IMR-90 (cell line): ENCODE data around the gene CD19. TPM values are rescaled to one million over a fixed set of nuclear protein-coding genes. Genes with fewer than 3 reads are reported as not detected.
A peak's percentile ranks its signal among the peaks of the same experiment; 100 is the strongest.

ENCODE experiments used
- ATAC-seq: fragments of 200-7000 bp; cut with Tn5 transposase; 2 replicates; pipeline ENCODE4 v1.9.1; 2020; ENCODE audit warnings: low read depth, mild to moderate bottlenecking, moderate library complexity
- BruUV-seq: library from RNA; stranded (reverse); fragments of 400-500 nt; replicated peaks from 2 replicates; lab custom pipeline; 2021; lab: Mats Ljungman, UMichigan
- CTCF ChIA-PET: fragments of 300-600 bp; formaldehyde crosslinking; extraction: SDS; loops from one replicate; lab custom pipeline; 2021; ENCODE audit warnings: antibody characterized with exemption; lab: Yijun Ruan, JAX
- POLR2A ChIA-PET: fragments of 300-600 bp; sonication (Branson Sonifier 250); formaldehyde crosslinking; loops from one replicate; lab custom pipeline; 2022; ENCODE audit warnings: antibody characterized with exemption; ENCODE audit not compliant: unreplicated experiment; lab: Charles Lee
- DNase-seq: peaks from one replicate; pipeline ENCODE4 v3.0.0; 2013
- H2AFZ ChIP-seq: replicated peaks from 2 replicates; pipeline ENCODE3; 2013; ENCODE audit warnings: low read length, mild to moderate bottlenecking; ENCODE audit not compliant: poor library complexity
- H2AK5ac ChIP-seq: 2 replicates; pipeline ENCODE4 v1.6.1; 2013; ENCODE audit warnings: low read depth, low read length, inconsistent platforms
- H2AK9ac ChIP-seq: replicated peaks from 2 replicates; pipeline ENCODE3; 2013; ENCODE audit warnings: mild to moderate bottlenecking, low read depth, low read length, moderate library complexity; ENCODE audit not compliant: poor library complexity
- H2BK120ac ChIP-seq: 2 replicates; pipeline ENCODE4 v1.6.1; 2013; ENCODE audit warnings: low read depth, low read length, inconsistent platforms
- H2BK15ac ChIP-seq: 3 replicates; pipeline ENCODE4 v1.6.1; 2013; ENCODE audit warnings: low read depth, low read length, inconsistent platforms
- H2BK20ac ChIP-seq: 2 replicates; pipeline ENCODE4 v1.6.1; 2013; ENCODE audit warnings: low read depth, mild to moderate bottlenecking, inconsistent platforms, low read length, moderate library complexity
- H2BK5ac ChIP-seq: 2 replicates; pipeline ENCODE4 v1.6.1; 2013; ENCODE audit warnings: mild to moderate bottlenecking, low read depth, low read length, inconsistent platforms; ENCODE audit not compliant: poor library complexity, severe bottlenecking
- H3K14ac ChIP-seq: replicated peaks from 2 replicates; pipeline ENCODE4 v1.6.1; 2013; ENCODE audit warnings: low read depth, low read length, inconsistent platforms
- H3K18ac ChIP-seq: 2 replicates; pipeline ENCODE4 v1.6.1; 2013; ENCODE audit warnings: low read depth, low read length, control low read depth
- H3K23ac ChIP-seq: 2 replicates; pipeline ENCODE4 v1.6.1; 2013; ENCODE audit warnings: low read depth, low read length, inconsistent platforms
- H3K27ac ChIP-seq: 2 replicates; pipeline ENCODE4 v1.5.1; 2013; ENCODE audit warnings: mild to moderate bottlenecking, control low read depth, low read length; ENCODE audit not compliant: insufficient read depth
- H3K27me3 ChIP-seq: 2 replicates; pipeline ENCODE4 v1.6.1; 2013; ENCODE audit warnings: low read length; ENCODE audit not compliant: control insufficient read depth, insufficient read depth
- H3K36me3 ChIP-seq: 2 replicates; pipeline ENCODE4 v1.6.1; 2013; ENCODE audit warnings: low read length, mixed read lengths; ENCODE audit not compliant: control insufficient read depth, insufficient read depth
- H3K4ac ChIP-seq: 2 replicates; pipeline ENCODE4 v1.6.1; 2013; ENCODE audit warnings: low read depth, low read length, inconsistent platforms
- H3K4me1 ChIP-seq: 2 replicates; pipeline ENCODE4 v1.6.1; 2013; ENCODE audit warnings: low read length, mixed read lengths; ENCODE audit not compliant: control insufficient read depth, insufficient read depth
- H3K4me2 ChIP-seq: 2 replicates; pipeline ENCODE4 v1.6.1; 2013; ENCODE audit warnings: low read depth, mild to moderate bottlenecking, control low read depth, low read length, moderate library complexity
- H3K4me3 ChIP-seq: 2 replicates; pipeline ENCODE4 v1.5.1; 2013; ENCODE audit warnings: low read depth, mild to moderate bottlenecking, control low read depth, low read length, moderate library complexity; ENCODE audit not compliant: insufficient read depth
- H3K56ac ChIP-seq: 2 replicates; pipeline ENCODE4 v1.6.1; 2013; ENCODE audit warnings: low read length, inconsistent platforms; ENCODE audit not compliant: insufficient read depth; ENCODE audit errors: extremely low read depth
- H3K79me1 ChIP-seq, 2 experiments: 2 replicates each; pipeline ENCODE4 v1.6.1; 2013; ENCODE audit warnings: low read length in 2 of 2, inconsistent platforms in 1 of 2, low read depth in 1 of 2
- H3K9ac ChIP-seq: 2 replicates; pipeline ENCODE4 v1.6.1; 2013; ENCODE audit warnings: low read depth, low read length, control low read depth
- H3K9me1 ChIP-seq: 2 replicates; pipeline ENCODE4 v1.6.1; 2013; ENCODE audit warnings: low read length, inconsistent platforms; ENCODE audit not compliant: insufficient read depth
- H3K9me3 ChIP-seq: 2 replicates; pipeline ENCODE4 v1.6.1; 2013; ENCODE audit warnings: low read length; ENCODE audit not compliant: control insufficient read depth, insufficient read depth
- H4K20me1 ChIP-seq: 2 replicates; pipeline ENCODE4 v1.6.1; 2013; ENCODE audit warnings: low read length, inconsistent platforms; ENCODE audit not compliant: insufficient read depth
- H4K5ac ChIP-seq: 2 replicates; pipeline ENCODE4 v1.6.1; 2013; ENCODE audit warnings: mild to moderate bottlenecking, low read depth, low read length, control low read depth
- H4K8ac ChIP-seq, 2 experiments: 2 replicates each; pipeline ENCODE4 v1.6.1; 2013; ENCODE audit warnings: low read depth in 2 of 2, low read length in 2 of 2, control low read depth in 1 of 2, inconsistent platforms in 1 of 2
- H4K91ac ChIP-seq: 2 replicates; pipeline ENCODE4 v1.6.1; 2013; ENCODE audit warnings: low read depth, low read length, inconsistent platforms; ENCODE audit not compliant: insufficient read depth
- BHLHE40 ChIP-seq: fragments of 150-350 bp; IDR thresholded peaks from 2 replicates; pipeline ENCODE4 v1.6.1; 2016; ENCODE audit warnings: mild to moderate bottlenecking, low read depth, low read length
- CEBPB ChIP-seq: IDR thresholded peaks from 2 replicates; pipeline ENCODE4 v1.6.1; 2012; ENCODE audit warnings: low read depth, low read length, improper control_type of control experiment
- CHD1 ChIP-seq: IDR thresholded peaks from 2 replicates; pipeline ENCODE4 v1.6.1; 2012; ENCODE audit warnings: low read depth, low read length, improper control_type of control experiment
- FOS ChIP-seq: fragments of 150-350 bp; IDR thresholded peaks from 2 replicates; pipeline ENCODE4 v1.6.1; 2016; ENCODE audit warnings: low read depth, low read length
- MAFK ChIP-seq: IDR thresholded peaks from 2 replicates; pipeline ENCODE4 v1.6.1; 2012; ENCODE audit warnings: low read depth, low read length, improper control_type of control experiment
- MAZ ChIP-seq: IDR thresholded peaks from 2 replicates; pipeline ENCODE4 v1.6.1; 2012; ENCODE audit warnings: low read depth, mild to moderate bottlenecking, low read length, improper control_type of control experiment, moderate library complexity, borderline replicate concordance
- MXI1 ChIP-seq: IDR thresholded peaks from 2 replicates; pipeline ENCODE4 v1.6.1; 2012; ENCODE audit warnings: low read depth, mild to moderate bottlenecking, low read length, moderate library complexity, borderline replicate concordance
- NFE2L2 ChIP-seq: fragments of 150-350 bp; IDR thresholded peaks from 2 replicates; pipeline ENCODE4 v1.6.1; 2016; ENCODE audit warnings: low read depth, mild to moderate bottlenecking, low read length
- POLR2A ChIP-seq: IDR thresholded peaks from 2 replicates; pipeline ENCODE4 v1.6.1; 2012; ENCODE audit warnings: mild to moderate bottlenecking, low read depth, low read length
- RAD21 ChIP-seq: IDR thresholded peaks from 2 replicates; pipeline ENCODE4 v1.6.1; 2012; ENCODE audit warnings: low read length, improper control_type of control experiment
- RFX5 ChIP-seq: IDR thresholded peaks from 2 replicates; pipeline ENCODE4 v1.8.0; 2012; ENCODE audit warnings: low read depth, mild to moderate bottlenecking, low read length, moderate library complexity
- SMC3 ChIP-seq: fragments of 150-350 bp; IDR thresholded peaks from 2 replicates; pipeline ENCODE4 v1.6.1; 2016; ENCODE audit warnings: low read depth, mild to moderate bottlenecking, antibody characterized with exemption, low read length, moderate library complexity
- WGBS, 2 experiments: methylation state at CpG; one replicate each; pipeline versions ENCODE4 v1.1.5 to v1.1.7; 2013; ENCODE audit warnings: missing lambda C conversion rate in 2 of 2; ENCODE audit not compliant: insufficient read length in 1 of 2; ENCODE audit errors: extremely low coverage in 2 of 2; 5-methylcytosine and 5-hydroxymethylcytosine counted together
- dilution Hi-C: fragments of 300-500 bp; cut with HindIII; formaldehyde crosslinking; loops from one replicate; pipeline ENCODE4 v1.14.3; 2018; ENCODE audit warnings: low sequenced_read_pairs; ENCODE audit not compliant: unreplicated experiment
- in situ Hi-C: fragments of 300-500 bp; cut with MboI; formaldehyde crosslinking; loops from 3 replicates; pipeline ENCODE4 v1.14.3; 2019; ENCODE audit warnings: low sequenced_read_pairs, inconsistent platforms, mixed read lengths
- intact Hi-C: fragments of 100-400 bp; cut with micrococcal nuclease; formaldehyde crosslinking; loops from 2 replicates; pipeline ENCODE4 v1.10.0; 2022
- polyA plus RNA-seq, 3 experiments: library from polyadenylated mRNA; depleted of rRNA; stranded (reverse); fragments of >200 nt; gene quantifications; 2 replicates each; pipeline ENCODE4 v1.2.3, GENCODE V29; 2012; ENCODE audit warnings: low replicate concordance in 1 of 3
- total RNA-seq: library from RNA; depleted of rRNA; stranded (reverse); fragments of >200 nt; gene quantifications from 2 replicates; pipeline ENCODE4 v1.2.3, GENCODE V29; 2012
- TF ChIP-seq, protein P1 (sequence below): fragments of 150-350 bp; IDR thresholded peaks from 2 replicates; pipeline ENCODE4 v1.6.1; 2017; ENCODE audit warnings: mild to moderate bottlenecking, antibody characterized with exemption, low read length, low read depth
- TF ChIP-seq, protein P2 (sequence below): conservative IDR thresholded peaks from 2 replicates; pipeline ENCODE4 v1.5.1; 2012; ENCODE audit warnings: mild to moderate bottlenecking, low read depth, low read length, improper control_type of control experiment

CD19 gene
- total and polyA plus RNA-seq, 2 of the 4 experiments (the other 2 are of a cell fraction) = not detected

DNA sequence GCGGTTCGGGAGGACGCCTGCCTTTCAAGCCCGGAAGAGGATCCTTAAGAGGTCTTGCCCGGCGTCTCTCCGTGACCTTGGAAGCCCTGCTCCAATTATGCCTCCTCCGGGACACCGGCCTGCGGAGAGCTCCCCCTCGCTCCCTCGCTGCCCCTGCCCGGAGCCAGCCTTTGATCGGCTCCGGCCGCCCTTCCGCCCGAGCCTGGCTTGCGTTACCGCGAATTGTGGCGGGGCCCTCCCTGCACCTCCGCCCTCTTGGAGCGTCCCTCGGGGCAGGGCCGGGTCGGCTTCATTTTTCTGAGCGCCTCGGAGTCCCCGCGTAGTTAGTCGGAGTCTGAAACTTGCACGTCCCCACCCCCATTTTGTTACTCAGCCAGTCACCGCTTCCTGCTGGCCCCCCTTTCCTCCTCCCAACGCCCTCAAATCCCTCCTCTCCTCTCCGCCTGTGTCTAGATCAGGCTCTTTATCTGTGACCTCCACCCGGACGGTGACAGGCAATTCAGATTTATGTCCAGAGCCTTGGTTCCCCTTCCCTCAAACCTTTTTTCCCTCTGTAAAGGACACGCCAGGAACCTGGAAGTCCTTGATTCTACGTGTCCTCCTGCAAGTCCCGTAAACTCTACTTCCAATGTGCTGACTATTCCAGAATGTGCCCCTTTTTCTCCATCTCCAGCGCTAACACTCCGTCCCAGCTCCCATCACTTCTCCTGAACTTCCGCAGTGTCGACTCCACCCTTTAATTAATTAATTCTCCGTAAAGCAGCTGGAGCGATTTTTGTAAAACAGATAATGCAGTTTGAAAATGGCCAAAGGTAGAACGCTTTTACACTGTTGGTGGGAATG is 6.2 kb upstream of the CD19 start:
- Histone ChIP-seq H3K27ac (peak overlapping the region; percentile 96), H4K8ac (peak overlapping the region; percentile 70 to 99), H3K14ac (peak overlapping the region; percentile 97), H2BK5ac (peak overlapping the region; percentile 92), H3K9me3 (no peaks in the 10 kb centered on the region), H4K20me1 (peaks cover 9% of the 10 kb centered on the region; the same call in 1 of the 2 replicates), H3K18ac (peak overlapping the region; percentile 77), H3K23ac (peak overlapping the region; percentile 96), H2BK15ac (peak overlapping the region; percentile 17; the same call in 1 of the 3 replicates), H3K9ac (peak overlapping the region; percentile 95), H2AK5ac (peak overlapping the region; percentile 90), H3K36me3 (peaks cover 3% of the 10 kb centered on the region; the same call in 1 of the 2 replicates), H3K56ac (peak overlapping the region; percentile 60), H3K79me1 (peaks cover 0 to 13% of the 10 kb centered on the region in 2 experiments; a peak in 3 of 4 replicates), H2BK120ac (peak overlapping the region; percentile 71), H3K4me1 (peaks cover 2% of the 10 kb centered on the region; the same call in 1 of the 2 replicates), H3K4ac (peak overlapping the region; percentile 96), H2AFZ (peak overlapping the region; percentile 97), H2AK9ac (peak overlapping the region; percentile 94), H3K4me2 (peak overlapping the region; percentile 83), H4K91ac (peak overlapping the region; percentile 67), H4K5ac (peak overlapping the region; percentile 78), H3K27me3 (no peaks in the 10 kb centered on the region), H2BK20ac (no peak overlapping the region), H3K9me1 (peaks cover 7% of the 10 kb centered on the region), H3K4me3 (peak overlapping the region; percentile 98)
- in situ Hi-C loops = no loop called here
- 1% methylated on average over 22 of the region's 48 CpGs; no CpG with 5 or more reads in 1 of the 2 experiments for WGBS, 2 experiments
- ChIA-PET CTCF (interaction anchor here (1.1 kb wide), 1 partner anchor 20 kb away, joined by 5 read pairs; no protein-coding TSS in a partner anchor), POLR2A (interaction anchor here (1.0 kb wide), 1 partner anchor 14 kb away, joined by 4 read pairs; no protein-coding TSS in a partner anchor)
- DNase-seq (peak; percentile 68), ATAC-seq (peak; percentile 69)
- intact Hi-C loops = loop anchor here (2.0 to 5.0 kb wide), 2 partner anchors 19 to 63 kb away; partner anchors contain the start of gene SH2B1
- BruUV-seq = no TSS peak
- dilution Hi-C loops = no loop called here
- TF ChIP-seq BHLHE40 = no peak
- TF ChIP-seq POLR2A = peak; percentile 67; the same call in 1 of the 2 replicates
- TF ChIP-seq SMC3 = no peak
- TF ChIP-seq FOS = no peak
- no peak for TF ChIP-seq CEBPB
- peak; percentile 32; the same call in 1 of the 2 replicates for TF ChIP-seq MAZ
- no peak for TF ChIP-seq RFX5
- peak; percentile 1; the same call in 1 of the 2 replicates for TF ChIP-seq MAFK
- TF ChIP-seq, protein P1, sequence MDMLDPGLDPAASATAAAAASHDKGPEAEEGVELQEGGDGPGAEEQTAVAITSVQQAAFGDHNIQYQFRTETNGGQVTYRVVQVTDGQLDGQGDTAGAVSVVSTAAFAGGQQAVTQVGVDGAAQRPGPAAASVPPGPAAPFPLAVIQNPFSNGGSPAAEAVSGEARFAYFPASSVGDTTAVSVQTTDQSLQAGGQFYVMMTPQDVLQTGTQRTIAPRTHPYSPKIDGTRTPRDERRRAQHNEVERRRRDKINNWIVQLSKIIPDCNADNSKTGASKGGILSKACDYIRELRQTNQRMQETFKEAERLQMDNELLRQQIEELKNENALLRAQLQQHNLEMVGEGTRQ = no peak
- TF ChIP-seq, protein P2, sequence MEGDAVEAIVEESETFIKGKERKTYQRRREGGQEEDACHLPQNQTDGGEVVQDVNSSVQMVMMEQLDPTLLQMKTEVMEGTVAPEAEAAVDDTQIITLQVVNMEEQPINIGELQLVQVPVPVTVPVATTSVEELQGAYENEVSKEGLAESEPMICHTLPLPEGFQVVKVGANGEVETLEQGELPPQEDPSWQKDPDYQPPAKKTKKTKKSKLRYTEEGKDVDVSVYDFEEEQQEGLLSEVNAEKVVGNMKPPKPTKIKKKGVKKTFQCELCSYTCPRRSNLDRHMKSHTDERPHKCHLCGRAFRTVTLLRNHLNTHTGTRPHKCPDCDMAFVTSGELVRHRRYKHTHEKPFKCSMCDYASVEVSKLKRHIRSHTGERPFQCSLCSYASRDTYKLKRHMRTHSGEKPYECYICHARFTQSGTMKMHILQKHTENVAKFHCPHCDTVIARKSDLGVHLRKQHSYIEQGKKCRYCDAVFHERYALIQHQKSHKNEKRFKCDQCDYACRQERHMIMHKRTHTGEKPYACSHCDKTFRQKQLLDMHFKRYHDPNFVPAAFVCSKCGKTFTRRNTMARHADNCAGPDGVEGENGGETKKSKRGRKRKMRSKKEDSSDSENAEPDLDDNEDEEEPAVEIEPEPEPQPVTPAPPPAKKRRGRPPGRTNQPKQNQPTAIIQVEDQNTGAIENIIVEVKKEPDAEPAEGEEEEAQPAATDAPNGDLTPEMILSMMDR = no peak
- no peak for TF ChIP-seq CHD1
- TF ChIP-seq RAD21 = no peak
- TF ChIP-seq MXI1 = no peak
- no peak for TF ChIP-seq NFE2L2
